HepG2 (cell line): ENCODE measurements around the gene TWF1. TPM values are rescaled to one million over a fixed set of nuclear protein-coding genes. Genes with fewer than 3 reads are reported as not detected.

Experiments
- ELK4 ChIP-seq: sonication (generic); formaldehyde crosslinking; IDR thresholded peaks from 2 replicates; pipeline ENCODE4 v1.9.0; 2021; ENCODE audit warnings: missing genetic modification reagents, borderline replicate concordance
- HNRNPLL ChIP-seq: fragments of 200-400 bp; formaldehyde crosslinking; IDR thresholded peaks from 2 replicates; pipeline ENCODE4 v1.6.1; 2017; ENCODE audit warnings: mild to moderate bottlenecking, low read depth, low read length; ENCODE audit not compliant: poor library complexity, severe bottlenecking
- KAT8 ChIP-seq: IDR thresholded peaks from 2 replicates; pipeline ENCODE4 v1.6.1; 2016; ENCODE audit warnings: missing genetic modification reagents, missing compliant biosample characterization
- MTA3 ChIP-seq: sonication (generic); formaldehyde crosslinking; IDR thresholded peaks from 2 replicates; pipeline ENCODE4 v1.4.0; 2020; ENCODE audit warnings: missing genetic modification reagents
- MXI1 ChIP-seq: IDR thresholded peaks from 3 replicates; pipeline ENCODE4 v1.6.1; 2012; ENCODE audit warnings: low read depth, low read length, inconsistent platforms, borderline replicate concordance
- ONECUT2 ChIP-seq: sonication (generic); formaldehyde crosslinking; IDR thresholded peaks from 2 replicates; pipeline ENCODE4 v1.4.0; 2020; ENCODE audit warnings: missing genetic modification reagents
- POGZ ChIP-seq: sonication (generic); formaldehyde crosslinking; IDR thresholded peaks from 2 replicates; pipeline ENCODE4 v1.4.0; 2020; ENCODE audit warnings: mild to moderate bottlenecking, missing genetic modification reagents
- SMC3 ChIP-seq: IDR thresholded peaks from 2 replicates; pipeline ENCODE4 v1.6.1; 2011; ENCODE audit warnings: low read length, improper control_type of control experiment
- TEAD2 ChIP-seq: sonication (generic); formaldehyde crosslinking; IDR thresholded peaks from 2 replicates; pipeline ENCODE4 v1.9.0; 2021; ENCODE audit warnings: missing genetic modification reagents
- ZBTB38 ChIP-seq: sonication (generic); formaldehyde crosslinking; IDR thresholded peaks from 2 replicates; pipeline ENCODE4 v1.5.1; 2020; ENCODE audit warnings: mild to moderate bottlenecking, missing genetic modification reagents
- ZBTB43 ChIP-seq: sonication (generic); formaldehyde crosslinking; conservative IDR thresholded peaks from 2 replicates; pipeline ENCODE4 v1.4.0; 2020; ENCODE audit warnings: missing genetic modification reagents
- ZMAT5 ChIP-seq: sonication (generic); formaldehyde crosslinking; IDR thresholded peaks from 2 replicates; pipeline ENCODE4 v1.5.0; 2020; ENCODE audit warnings: mild to moderate bottlenecking, low read depth, missing genetic modification reagents, borderline replicate concordance
- ZNF142 ChIP-seq: sonication (generic); formaldehyde crosslinking; IDR thresholded peaks from 2 replicates; pipeline ENCODE4 v1.4.0; 2020; ENCODE audit warnings: missing genetic modification reagents
- ZNF317 ChIP-seq: sonication (generic); formaldehyde crosslinking; IDR thresholded peaks from 2 replicates; pipeline ENCODE4 v1.5.0; 2020; ENCODE audit warnings: mild to moderate bottlenecking, missing genetic modification reagents
- ZNF343 ChIP-seq: sonication (generic); formaldehyde crosslinking; IDR thresholded peaks from 2 replicates; pipeline ENCODE4 v1.4.0; 2020; ENCODE audit warnings: mild to moderate bottlenecking, missing genetic modification reagents
- ZNF556 ChIP-seq: sonication (generic); formaldehyde crosslinking; IDR thresholded peaks from 2 replicates; pipeline ENCODE4 v1.4.0; 2020; ENCODE audit warnings: mild to moderate bottlenecking, missing genetic modification reagents, borderline replicate concordance
- ZNF567 ChIP-seq: sonication (generic); formaldehyde crosslinking; IDR thresholded peaks from 2 replicates; pipeline ENCODE4 v1.8.1; 2023; ENCODE audit warnings: mild to moderate bottlenecking, missing genetic modification reagents, borderline replicate concordance
- ZNF639 ChIP-seq: conservative IDR thresholded peaks from 2 replicates; pipeline ENCODE4 v1.6.1; 2018; ENCODE audit warnings: missing genetic modification reagents
- ZNF850 ChIP-seq: sonication (generic); formaldehyde crosslinking; conservative IDR thresholded peaks from 2 replicates; pipeline ENCODE4 v1.9.0; 2021; ENCODE audit warnings: mild to moderate bottlenecking, missing genetic modification reagents
- ZNF891 ChIP-seq: sonication (generic); formaldehyde crosslinking; IDR thresholded peaks from 2 replicates; pipeline ENCODE4 v1.5.0; 2020; ENCODE audit warnings: mild to moderate bottlenecking, missing genetic modification reagents
- polyA plus RNA-seq, 8 experiments: library from polyadenylated mRNA; depleted of rRNA in 3 of 8; stranded (reverse) in 7 of 8; unstranded in 1 of 8; fragments of >200 nt; fragmentation: Illumina TruSeq in 4 of 8; extraction: Trizol in 4 of 8; gene quantifications; 2 replicates each; pipeline versions ENCODE4 v1.2.1 to v1.2.3, GENCODE V29; 2011 to 2016; ENCODE audit warnings: low read depth in 4 of 8, missing spikeins in 1 of 8, mixed read lengths in 1 of 8; ENCODE audit not compliant: insufficient read depth in 1 of 8
- total RNA-seq, 5 experiments: library from RNA; depleted of rRNA; stranded (reverse); fragments of >200 nt; fragmentation: Illumina TruSeq; extraction: Trizol; gene quantifications; 2 replicates each; pipeline ENCODE4 v1.2.3, GENCODE V29; 2016; ENCODE audit warnings: low read depth in 1 of 5

Gene TWF1
- total and polyA plus RNA-seq, 2 of the 13 experiments (the other 11 are each of a cell fraction or from before 2014, with no cell fraction given), result 32.3 to 85.5 TPM

GRCh38 chr12:43835656-43836474 is 29.7 kb upstream of the TWF1 start, which contains the start of gene TMEM117 (continued):
- TF ChIP-seq ZNF891 (CRISPR knock-in tag) (no peak), TEAD2 (CRISPR knock-in tag) (0 out of 2 replicates have a peak, but pooled peaks have one; percentile 71), ONECUT2 (CRISPR knock-in tag) (no peak), HNRNPLL (peak; percentile 93), MXI1 (no peak), ELK4 (no peak), ZBTB38 (CRISPR knock-in tag) (peak; percentile 53), KAT8 (CRISPR knock-in tag) (no peak), ZNF556 (CRISPR knock-in tag) (no peak; the same call in 1 of the 2 replicates), ZNF317 (no peak), ZMAT5 (CRISPR knock-in tag) (no peak), ZNF639 (no peak; the same call in 1 of the 2 replicates), ZNF343 (CRISPR knock-in tag) (no peak), ZNF567 (CRISPR knock-in tag) (no peak), SMC3 (no peak), ZBTB43 (CRISPR knock-in tag) (no peak; the same call in 1 of the 2 replicates), MTA3 (CRISPR knock-in tag) (no peak), ZNF850 (no peak), POGZ (no peak), ZNF142 (CRISPR knock-in tag) (peak; percentile 35; the same call in 1 of the 2 replicates)
